Pons (tissue), 1 donor: ENCODE results near the gene REV3L.
"Not testable (repeated sequence)": the region's sequence is repeated elsewhere in the genome, so short reads cannot be mapped to it uniquely, and the experiment has no call there.

Source experiments
- DNase-seq: peaks from one replicate; pipeline ENCODE4 v3.0.0-alpha.2; 2016; ENCODE audit warnings: low spot score

Gene REV3L

GRCh38 chr6:111377558-111378120, 105.4 kb downstream of the REV3L start:
- no peak for DNase-seq

GRCh38 chr6:111367393-111368088, 115.5 kb downstream of the REV3L start:
- DNase-seq, result no peak

- peak; percentile 70 for DNase-seq
These were observed 121.4 kb downstream of the REV3L start for GRCh38 chr6:111361648-111362047.

- DNase-seq, result no peak
These were observed 124.6 kb downstream of the REV3L start for GRCh38 chr6:111358454-111358853.

- no peak for DNase-seq
These were observed 125.3 kb downstream of the REV3L start for GRCh38 chr6:111357705-111358104.

- no peak for DNase-seq
These were observed 126.5 kb downstream of the REV3L start for GRCh38 chr6:111356551-111356950.

GRCh38 chr6:111354758-111355555, 128.1 kb downstream of the REV3L start:
- DNase-seq, result no peak

- no peak for DNase-seq
These were observed 129.0 kb downstream of the REV3L start for GRCh38 chr6:111353912-111354462.

- DNase-seq, result no peak
These were observed 135.4 kb downstream of the REV3L start for GRCh38 chr6:111347589-111347988.

GRCh38 chr6:111342913-111343312, 140.1 kb downstream of the REV3L start:
- DNase-seq, result no peak

GRCh38 chr6:111339294-111339693, 143.7 kb downstream of the REV3L start:
- DNase-seq, result no peak

GRCh38 chr6:111338843-111339242, 144.2 kb downstream of the REV3L start:
- DNase-seq, result no peak

GRCh38 chr6:111337829-111338236, 145.2 kb downstream of the REV3L start:
- no peak for DNase-seq

- DNase-seq, result no peak
These were observed 153.0 kb downstream of the REV3L start for GRCh38 chr6:111329882-111330633.

- no peak for DNase-seq
These were observed 156.5 kb downstream of the REV3L start for GRCh38 chr6:111326563-111326962.

- DNase-seq, result no peak
These were observed 160.9 kb downstream of the REV3L start for GRCh38 chr6:111322145-111322544.

GRCh38 chr6:111307950-111308349, 175.1 kb downstream of the REV3L start:
- DNase-seq, result not testable (repeated sequence)

- no peak for DNase-seq
These were observed 175.7 kb downstream of the REV3L start for GRCh38 chr6:111307275-111307858.

GRCh38 chr6:111306104-111306888, 176.7 kb downstream of the REV3L start:
- DNase-seq, result no peak

GRCh38 chr6:111301946-111302345, 181.1 kb downstream of the REV3L start:
- no peak for DNase-seq
